HCT116 (cell line): ENCODE data around the gene TENT5A. TPM values are rescaled to one million over a fixed set of nuclear protein-coding genes. Genes with fewer than 3 reads are reported as not detected.

ENCODE experiments used
- ATAC-seq: fragments of 200-7000 bp; cut with Tn5 transposase; 2 replicates; pipeline ENCODE4 v1.9.1; 2020; ENCODE audit warnings: mild to moderate bottlenecking, moderate library complexity
- BruUV-seq: library from RNA; stranded (reverse); fragments of 400-500 nt; replicated peaks from 2 replicates; lab custom pipeline; 2021; lab: Mats Ljungman, UMichigan
- CTCF ChIA-PET: fragments of 300-600 bp; sonication (Branson Sonifier 250); formaldehyde crosslinking; loops from one replicate; lab custom pipeline; 2021; ENCODE audit warnings: antibody characterized with exemption; lab: Charles Lee
- POLR2A ChIA-PET: fragments of 300-600, 350-600 bp; sonication (Branson Sonifier 250); formaldehyde crosslinking; loops from one replicate; lab custom pipeline; 2021; ENCODE audit warnings: antibody characterized with exemption; lab: Charles Lee
- RAD21 ChIA-PET, 2 experiments: fragments of 300-600 bp; sonication (Branson Sonifier 250); formaldehyde crosslinking; loops; one replicate each; lab custom pipeline; 2023; ENCODE audit warnings: low total read pairs in 2 of 2; ENCODE audit not compliant: uncharacterized antibody in 2 of 2, unreplicated experiment in 2 of 2, low non-redundant PET in 1 of 2; lab: Charles Lee
- DNase-seq: peaks from one replicate; pipeline ENCODE4 v3.0.0-alpha.2; 2010; ENCODE audit warnings: low read depth, low spot score
- H2AFZ ChIP-seq: fragments of 200-600 bp; shearing (Covaris generic), sonication (generic); 2 replicates; pipeline ENCODE4 v1.6.1; 2017; ENCODE audit warnings: low read depth, mixed run types, mixed read lengths, antibody characterized with exemption, low read length; ENCODE audit not compliant: poor library complexity, severe bottlenecking
- H3K27ac ChIP-seq: 2 replicates; pipeline ENCODE4 v1.5.1; 2012; ENCODE audit warnings: low read depth, low read length
- H3K27me3 ChIP-seq: fragments of 200-600 bp; sonication (generic); 2 replicates; pipeline ENCODE4 v1.6.1; 2016; ENCODE audit warnings: mixed run types, low read length, mixed read lengths; ENCODE audit not compliant: insufficient read depth
- H3K36me3 ChIP-seq, 2 experiments: fragments of 200-500 bp in 1 of 2; fragments of 200-600 bp in 1 of 2; sonication (Bioruptor generic) in 1 of 2; sonication (generic) in 1 of 2; 2 replicates each; pipeline versions ENCODE4 v1.5.1 to v1.6.1; 2014 to 2016; ENCODE audit warnings: low read length in 2 of 2, inconsistent platforms in 1 of 2, mixed read lengths in 1 of 2, mixed run types in 1 of 2; ENCODE audit not compliant: insufficient read depth in 2 of 2, control insufficient read depth in 1 of 2
- H3K4me1 ChIP-seq, 2 experiments: fragments of 200-600 bp in 1 of 2; sonication (generic) in 1 of 2; 2 replicates each; pipeline versions ENCODE4 v1.5.1 to v1.6.1; 2012 to 2017; ENCODE audit warnings: low read length in 2 of 2, inconsistent platforms in 1 of 2, mild to moderate bottlenecking in 1 of 2, mixed read lengths in 1 of 2, mixed run types in 1 of 2, moderate library complexity in 1 of 2; ENCODE audit not compliant: insufficient read depth in 2 of 2, control insufficient read depth in 1 of 2
- H3K4me2 ChIP-seq: fragments of 200-600 bp; sonication (generic); 2 replicates; pipeline ENCODE4 v1.6.1; 2017; ENCODE audit warnings: mixed run types, low read length, mixed read lengths
- H3K4me3 ChIP-seq, 2 experiments: fragments of 200-600 bp in 1 of 2; sonication (generic) in 1 of 2; replicated peaks in 1 of 2; 2 replicates each; pipeline ENCODE4 v1.5.1; 2011 to 2016; ENCODE audit warnings: low read length in 2 of 2, control low read depth in 1 of 2, low read depth in 1 of 2, mild to moderate bottlenecking in 1 of 2, mixed read lengths in 1 of 2, mixed run types in 1 of 2
- H3K79me2 ChIP-seq: fragments of 200-600 bp; sonication (generic); 2 replicates; pipeline ENCODE4 v1.6.1; 2017; ENCODE audit warnings: mild to moderate bottlenecking, mixed run types, low read length, moderate library complexity, mixed read lengths; ENCODE audit not compliant: insufficient read depth
- H3K9ac ChIP-seq: fragments of 200-600 bp; sonication (generic); 2 replicates; pipeline ENCODE4 v1.6.1; 2016; ENCODE audit warnings: low read length, mixed read lengths
- H3K9me2 ChIP-seq: fragments of 200-600 bp; sonication (generic), shearing (Covaris generic); 2 replicates; pipeline ENCODE4 v1.6.1; 2017; ENCODE audit warnings: mixed run types, mild to moderate bottlenecking, moderate library complexity; ENCODE audit not compliant: insufficient read depth
- H3K9me3 ChIP-seq, 2 experiments: fragments of 200-500 bp in 1 of 2; fragments of 200-600 bp in 1 of 2; sonication (Bioruptor generic) in 1 of 2; sonication (generic) in 1 of 2; 2 replicates each; pipeline ENCODE4 v1.6.1; 2014 to 2017; ENCODE audit warnings: low read length in 2 of 2, mixed read lengths in 2 of 2, inconsistent platforms in 1 of 2, low read depth in 1 of 2, mild to moderate bottlenecking in 1 of 2, mixed run types in 1 of 2, moderate library complexity in 1 of 2; ENCODE audit not compliant: control insufficient read depth in 1 of 2, insufficient read depth in 1 of 2
- H4K20me1 ChIP-seq: fragments of 200-600 bp; sonication (generic), shearing (Covaris generic); 2 replicates; pipeline ENCODE4 v1.6.1; 2017; ENCODE audit warnings: mixed run types, mild to moderate bottlenecking, moderate library complexity; ENCODE audit not compliant: insufficient read depth
- ELF1 ChIP-seq: IDR thresholded peaks from 2 replicates; pipeline ENCODE4 v1.6.1; 2012; ENCODE audit warnings: low read depth, borderline replicate concordance
- FOSL1 ChIP-seq: IDR thresholded peaks from 2 replicates; pipeline ENCODE4 v1.6.1; 2012; ENCODE audit warnings: low read depth
- JUND ChIP-seq: IDR thresholded peaks from 2 replicates; pipeline ENCODE4 v1.6.1; 2012
- POLR2A ChIP-seq: IDR thresholded peaks from 2 replicates; pipeline ENCODE4 v1.7.0; 2011; ENCODE audit warnings: borderline replicate concordance; ENCODE audit not compliant: insufficient read depth, insufficient read length; ENCODE audit errors: extremely low read depth
- SRF ChIP-seq: IDR thresholded peaks from 2 replicates; pipeline ENCODE4 v1.6.1; 2012; ENCODE audit warnings: low read depth
- intact Hi-C: fragments of 100-400 bp; cut with micrococcal nuclease; formaldehyde crosslinking; loops from 2 replicates; pipeline ENCODE4 v1.10.0; 2022
- total RNA-seq: library from RNA; stranded (reverse); gene quantifications from one replicate; pipeline ENCODE4 v1.2.1, GENCODE V29; 2021; ENCODE audit not compliant: unreplicated experiment
- TF ChIP-seq, protein P1 (sequence below): IDR thresholded peaks from 2 replicates; pipeline ENCODE4 v1.6.1; 2012; ENCODE audit warnings: low read depth
- TF ChIP-seq, protein P2 (sequence below): IDR thresholded peaks from 2 replicates; pipeline ENCODE4 v1.6.1; 2012
- TF ChIP-seq, protein P3 (sequence below): IDR thresholded peaks from 2 replicates; pipeline ENCODE4 v1.6.1; 2011; ENCODE audit warnings: mild to moderate bottlenecking, low read length, moderate library complexity; ENCODE audit not compliant: insufficient replicate concordance; ENCODE audit errors: extremely low read depth

TENT5A gene
- total RNA-seq, 1 experiment from 2014 or later = 11.2 TPM

DNA sequence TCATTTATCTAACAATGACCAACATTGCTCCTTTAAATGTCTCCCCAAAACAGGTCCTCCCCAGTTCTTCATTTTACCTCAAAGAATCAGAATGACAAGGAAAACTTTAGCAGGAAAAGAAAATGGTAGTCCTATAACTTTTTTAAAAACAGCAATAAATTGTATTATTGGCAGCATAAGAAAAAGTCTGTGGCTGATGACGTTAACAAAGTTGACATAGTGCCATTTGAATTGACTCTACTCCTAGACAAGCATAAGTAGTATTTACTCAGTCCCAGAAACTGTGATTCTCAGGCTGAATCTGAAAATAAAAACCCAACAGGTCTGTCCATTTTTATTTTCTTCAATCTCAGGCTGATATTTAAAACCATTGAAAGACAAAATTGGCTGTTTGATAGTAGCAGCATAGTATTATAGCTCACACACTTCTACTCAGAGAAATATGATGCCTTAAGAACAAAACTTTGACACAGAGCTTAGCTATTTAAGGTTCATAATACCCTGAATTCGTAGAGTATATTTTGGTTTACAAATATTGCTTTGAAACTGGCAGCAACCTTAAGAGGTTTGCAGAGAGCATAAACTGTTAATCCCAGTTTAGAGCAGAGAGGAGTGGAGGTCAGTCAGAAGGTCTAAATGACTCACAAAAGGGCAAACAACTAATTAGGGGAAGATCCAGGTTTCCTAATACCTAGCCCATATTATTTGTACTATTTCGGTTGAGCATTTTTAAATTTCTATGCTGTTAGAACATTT lies 35.0 kb upstream of the TENT5A start:
- H3K4me1 ChIP-seq = peaks cover 0 to 3% of the 10 kb centered on the region in 2 experiments; a peak in 1 of 4 replicates
- H2AFZ ChIP-seq = no peak overlapping the region
- no peaks in the 10 kb centered on the region for H3K9me3 ChIP-seq
- CTCF ChIA-PET = no interaction called here
- no peaks in the 10 kb centered on the region for H4K20me1 ChIP-seq
- no peak overlapping the region for H3K9ac ChIP-seq
- H3K27ac ChIP-seq = no peak overlapping the region
- H3K36me3 ChIP-seq = no peaks in the 10 kb centered on the region
- no peak for ATAC-seq
- no peak for DNase-seq
- BruUV-seq = no TSS peak
- RAD21 ChIA-PET = no interaction called here
- no peaks in the 10 kb centered on the region for H3K79me2 ChIP-seq
- TF ChIP-seq SRF (no peak), JUND (no peak), FOSL1 (no peak), ELF1 (no peak), POLR2A (no peak)
- TF ChIP-seq, protein P1, sequence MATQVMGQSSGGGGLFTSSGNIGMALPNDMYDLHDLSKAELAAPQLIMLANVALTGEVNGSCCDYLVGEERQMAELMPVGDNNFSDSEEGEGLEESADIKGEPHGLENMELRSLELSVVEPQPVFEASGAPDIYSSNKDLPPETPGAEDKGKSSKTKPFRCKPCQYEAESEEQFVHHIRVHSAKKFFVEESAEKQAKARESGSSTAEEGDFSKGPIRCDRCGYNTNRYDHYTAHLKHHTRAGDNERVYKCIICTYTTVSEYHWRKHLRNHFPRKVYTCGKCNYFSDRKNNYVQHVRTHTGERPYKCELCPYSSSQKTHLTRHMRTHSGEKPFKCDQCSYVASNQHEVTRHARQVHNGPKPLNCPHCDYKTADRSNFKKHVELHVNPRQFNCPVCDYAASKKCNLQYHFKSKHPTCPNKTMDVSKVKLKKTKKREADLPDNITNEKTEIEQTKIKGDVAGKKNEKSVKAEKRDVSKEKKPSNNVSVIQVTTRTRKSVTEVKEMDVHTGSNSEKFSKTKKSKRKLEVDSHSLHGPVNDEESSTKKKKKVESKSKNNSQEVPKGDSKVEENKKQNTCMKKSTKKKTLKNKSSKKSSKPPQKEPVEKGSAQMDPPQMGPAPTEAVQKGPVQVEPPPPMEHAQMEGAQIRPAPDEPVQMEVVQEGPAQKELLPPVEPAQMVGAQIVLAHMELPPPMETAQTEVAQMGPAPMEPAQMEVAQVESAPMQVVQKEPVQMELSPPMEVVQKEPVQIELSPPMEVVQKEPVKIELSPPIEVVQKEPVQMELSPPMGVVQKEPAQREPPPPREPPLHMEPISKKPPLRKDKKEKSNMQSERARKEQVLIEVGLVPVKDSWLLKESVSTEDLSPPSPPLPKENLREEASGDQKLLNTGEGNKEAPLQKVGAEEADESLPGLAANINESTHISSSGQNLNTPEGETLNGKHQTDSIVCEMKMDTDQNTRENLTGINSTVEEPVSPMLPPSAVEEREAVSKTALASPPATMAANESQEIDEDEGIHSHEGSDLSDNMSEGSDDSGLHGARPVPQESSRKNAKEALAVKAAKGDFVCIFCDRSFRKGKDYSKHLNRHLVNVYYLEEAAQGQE = no peak
- TF ChIP-seq, protein P2, sequence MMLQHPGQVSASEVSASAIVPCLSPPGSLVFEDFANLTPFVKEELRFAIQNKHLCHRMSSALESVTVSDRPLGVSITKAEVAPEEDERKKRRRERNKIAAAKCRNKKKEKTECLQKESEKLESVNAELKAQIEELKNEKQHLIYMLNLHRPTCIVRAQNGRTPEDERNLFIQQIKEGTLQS = no peak
- TF ChIP-seq, protein P3, sequence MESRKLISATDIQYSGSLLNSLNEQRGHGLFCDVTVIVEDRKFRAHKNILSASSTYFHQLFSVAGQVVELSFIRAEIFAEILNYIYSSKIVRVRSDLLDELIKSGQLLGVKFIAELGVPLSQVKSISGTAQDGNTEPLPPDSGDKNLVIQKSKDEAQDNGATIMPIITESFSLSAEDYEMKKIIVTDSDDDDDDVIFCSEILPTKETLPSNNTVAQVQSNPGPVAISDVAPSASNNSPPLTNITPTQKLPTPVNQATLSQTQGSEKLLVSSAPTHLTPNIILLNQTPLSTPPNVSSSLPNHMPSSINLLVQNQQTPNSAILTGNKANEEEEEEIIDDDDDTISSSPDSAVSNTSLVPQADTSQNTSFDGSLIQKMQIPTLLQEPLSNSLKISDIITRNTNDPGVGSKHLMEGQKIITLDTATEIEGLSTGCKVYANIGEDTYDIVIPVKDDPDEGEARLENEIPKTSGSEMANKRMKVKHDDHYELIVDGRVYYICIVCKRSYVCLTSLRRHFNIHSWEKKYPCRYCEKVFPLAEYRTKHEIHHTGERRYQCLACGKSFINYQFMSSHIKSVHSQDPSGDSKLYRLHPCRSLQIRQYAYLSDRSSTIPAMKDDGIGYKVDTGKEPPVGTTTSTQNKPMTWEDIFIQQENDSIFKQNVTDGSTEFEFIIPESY = no peak
- TF ChIP-seq, all 23 proteins: peak for 0
- H3K4me3 ChIP-seq = no peak overlapping the region
- H3K27me3 ChIP-seq = no peaks in the 10 kb centered on the region
- POLR2A ChIA-PET = no interaction called here
- intact Hi-C loops = no loop called here
- H3K9me2 ChIP-seq = no peaks in the 10 kb centered on the region
- no peak overlapping the region for H3K4me2 ChIP-seq
